ENCODE results near the gene TM9SF3.

TM9SF3 gene

DNA sequence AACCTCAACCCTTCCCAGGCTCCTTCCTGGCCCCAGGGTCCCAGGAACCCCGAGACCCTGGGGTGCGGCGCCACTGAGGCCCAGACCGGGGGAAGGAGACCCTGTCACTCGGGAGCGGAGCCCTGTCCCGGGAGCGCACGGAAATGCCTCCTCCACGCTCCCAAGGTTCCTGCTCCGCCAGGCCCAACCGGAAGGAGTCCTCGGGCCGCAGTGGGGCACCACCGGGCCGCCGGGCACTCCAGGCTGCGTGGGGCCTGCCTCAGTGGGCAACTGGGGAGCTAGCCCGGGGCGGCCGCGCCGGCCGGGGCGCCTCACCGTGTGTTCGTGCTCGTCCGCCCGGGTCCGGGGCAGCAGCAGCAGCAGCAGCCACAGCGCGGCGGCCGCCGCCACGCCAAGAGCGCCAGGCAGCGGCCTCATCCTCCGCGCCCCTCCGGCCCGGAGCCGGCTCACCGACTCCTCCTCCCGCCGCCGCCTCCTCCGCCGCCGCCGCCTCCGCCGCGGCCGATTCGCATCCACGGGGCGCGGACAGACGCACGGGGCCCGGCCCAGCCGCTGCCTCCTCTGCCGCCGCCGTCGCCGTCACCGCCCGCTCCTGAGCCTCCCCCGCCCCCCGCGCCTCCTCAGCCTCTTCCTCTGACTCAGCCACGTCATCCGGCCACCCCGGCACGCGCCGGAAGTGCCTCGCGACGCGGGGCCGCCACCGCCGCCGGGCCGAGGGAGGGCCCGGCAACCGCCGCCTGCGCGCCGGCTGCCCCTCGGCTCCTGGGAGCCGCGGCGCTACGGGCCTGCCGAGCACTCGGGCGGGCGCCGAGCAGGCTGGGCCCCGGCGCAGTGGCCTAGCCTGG lies at the start of gene TM9SF3:
Gene TM9SF3 (minus strand): TSS at position 594 of the 845 bp plus-strand sequence. CDS start 177 bp downstream, at position 417.
- no peak for DNase-seq (ENCODE audit: low read depth)

DNA sequence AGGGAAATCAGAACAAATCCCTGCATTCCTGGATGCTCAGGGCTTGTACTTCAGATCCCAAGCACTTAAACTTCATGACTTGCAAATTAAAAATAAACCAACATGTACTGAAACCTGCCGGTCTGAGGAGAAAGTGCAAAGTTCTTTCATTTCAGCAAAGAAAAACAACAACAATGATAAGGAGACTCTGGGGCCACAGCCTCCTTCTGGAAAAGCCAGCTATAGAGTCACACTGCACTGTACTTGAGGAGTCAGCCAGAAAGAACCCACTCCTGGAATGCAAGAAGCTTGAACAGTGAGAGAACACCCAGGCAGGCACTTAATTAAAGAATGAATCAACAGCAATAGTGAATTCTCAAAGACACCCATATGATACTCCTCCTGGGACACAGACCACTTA lies 49.7 kb upstream of the TM9SF3 start:
- DNase-seq (ENCODE audit: low read depth) = no peak

DNA sequence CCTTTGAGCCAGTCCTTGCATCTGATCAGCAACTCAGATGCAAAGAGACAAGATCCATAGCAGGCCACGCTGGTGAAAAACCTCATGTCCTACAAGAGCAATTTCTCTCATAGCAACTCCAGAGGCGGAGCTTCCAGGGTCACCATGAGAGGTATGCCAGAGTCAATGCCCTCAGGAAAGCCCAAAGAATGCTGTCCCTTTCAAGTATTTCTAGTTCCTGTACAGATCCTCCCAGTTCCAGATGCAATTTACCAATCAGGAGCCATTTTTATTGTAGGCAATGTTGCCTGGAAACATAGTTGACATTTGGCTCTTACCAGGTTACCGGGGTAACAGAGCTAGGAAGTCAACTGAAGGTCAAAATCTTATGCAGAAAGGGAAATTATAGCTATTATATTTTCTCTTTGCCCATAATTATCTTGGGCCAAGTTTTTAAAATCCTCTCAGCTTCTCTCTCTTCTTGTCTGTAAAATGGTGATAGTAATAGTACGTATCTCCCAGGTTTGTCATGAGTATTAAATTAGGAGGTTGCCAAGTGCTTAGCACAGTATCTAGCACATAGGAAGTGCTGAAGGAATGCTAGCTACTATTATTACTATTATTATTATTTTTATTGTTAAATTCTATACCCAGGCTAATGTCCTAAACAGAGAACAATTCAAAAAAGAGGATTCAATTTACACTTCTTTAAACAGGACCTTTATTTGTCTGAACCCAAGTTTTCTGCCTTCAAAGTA lies 46.3 kb upstream of the TM9SF3 start:
- no peak for DNase-seq (ENCODE audit: low read depth)

DNA sequence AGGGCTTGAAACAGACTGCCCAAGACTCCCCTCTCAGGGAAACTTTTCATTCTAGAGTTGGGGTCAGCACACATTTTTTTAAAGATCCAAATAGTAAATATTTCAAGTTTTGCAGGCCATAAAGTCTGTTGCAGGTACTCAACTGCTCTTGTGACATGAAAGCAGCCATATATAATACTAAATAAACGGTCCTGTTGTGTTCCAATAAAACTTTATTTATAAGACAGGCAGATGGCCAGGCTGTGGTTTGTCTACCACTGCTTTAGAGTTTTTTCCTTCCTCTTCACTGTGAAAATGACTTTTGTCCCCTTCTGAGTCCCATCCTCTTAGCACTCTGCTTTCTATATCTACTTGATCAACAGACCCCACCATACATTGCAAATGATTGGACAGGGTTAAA lies 40.5 kb upstream of the TM9SF3 start:
- DNase-seq (ENCODE audit: low read depth) = no peak

DNA sequence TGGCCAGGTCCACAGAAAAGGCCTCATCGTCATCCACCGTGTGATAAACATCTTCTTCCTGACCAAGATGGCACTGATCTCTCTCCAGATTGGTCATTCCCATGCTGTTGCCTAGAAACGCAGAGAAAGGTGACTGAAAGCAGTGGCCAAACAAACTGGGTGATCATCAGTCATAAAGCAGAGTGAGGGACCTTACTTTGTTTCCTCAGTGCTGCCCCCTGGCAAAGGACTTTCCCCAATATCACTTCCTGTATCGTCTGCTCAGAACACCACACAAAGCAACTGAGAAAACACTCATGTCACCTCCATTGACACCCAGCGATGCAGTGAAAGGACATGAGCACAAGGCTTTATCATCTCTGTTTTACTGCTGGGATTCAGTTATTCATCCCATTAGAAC lies 40.0 kb upstream of the TM9SF3 start:
- DNase-seq (ENCODE audit: low read depth) = no peak

DNA sequence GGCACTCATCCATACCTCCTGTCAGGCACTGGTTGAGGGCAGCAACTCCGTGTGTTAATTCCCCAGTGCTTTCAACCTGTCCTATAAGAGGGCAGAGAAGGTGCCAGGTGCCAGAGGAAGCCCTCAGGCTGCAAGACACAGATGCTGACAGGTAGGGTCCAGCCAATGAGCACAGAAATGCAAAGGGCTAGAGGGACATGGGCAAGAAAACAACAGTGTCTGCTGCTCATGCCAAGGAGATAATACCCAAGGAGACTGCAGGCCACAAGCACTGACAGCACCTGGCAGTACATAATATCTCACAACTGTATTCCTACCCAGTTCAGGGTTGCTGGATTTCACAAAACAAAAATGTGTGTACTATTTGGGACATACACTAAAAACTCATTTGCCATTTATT lies 38.4 kb upstream of the TM9SF3 start:
- no peak for DNase-seq (ENCODE audit: low read depth)

DNA sequence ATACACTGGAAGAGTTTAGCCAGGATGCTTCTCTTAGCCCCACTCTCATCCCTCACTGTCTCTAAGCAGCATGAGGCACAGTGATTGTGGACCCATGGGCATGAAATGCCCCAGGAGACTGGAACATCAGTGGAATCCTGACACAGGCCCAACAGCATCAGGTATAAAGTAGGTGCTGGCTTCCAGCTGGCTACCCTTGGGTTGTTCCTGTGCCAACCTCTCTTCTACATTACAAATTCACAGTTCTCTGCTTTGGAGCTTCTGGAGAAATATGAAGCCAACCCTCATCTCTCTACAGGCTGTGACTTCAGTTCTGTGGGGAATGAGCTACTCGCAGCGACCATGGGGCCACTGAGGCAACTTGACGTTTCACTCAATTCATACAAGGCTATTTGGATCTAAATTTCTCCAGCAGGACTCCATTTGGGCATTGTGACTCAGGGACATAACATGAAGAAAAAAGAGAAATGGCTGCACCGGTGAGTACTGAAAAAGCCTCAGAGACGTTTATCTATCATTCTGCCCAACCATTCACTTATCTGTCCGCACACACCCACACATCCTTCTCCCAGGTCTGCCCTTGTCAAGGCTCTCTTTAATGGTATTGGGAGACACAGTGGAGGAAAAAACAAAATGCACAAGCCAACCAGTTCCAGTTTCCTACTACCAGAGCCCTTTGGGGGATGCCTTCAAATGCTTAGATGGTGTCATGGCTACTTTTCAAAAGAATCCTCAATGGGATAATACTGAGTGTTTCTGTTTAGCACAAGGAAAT lies 35.4 kb upstream of the TM9SF3 start:
- no peak for DNase-seq (ENCODE audit: low read depth)

DNA sequence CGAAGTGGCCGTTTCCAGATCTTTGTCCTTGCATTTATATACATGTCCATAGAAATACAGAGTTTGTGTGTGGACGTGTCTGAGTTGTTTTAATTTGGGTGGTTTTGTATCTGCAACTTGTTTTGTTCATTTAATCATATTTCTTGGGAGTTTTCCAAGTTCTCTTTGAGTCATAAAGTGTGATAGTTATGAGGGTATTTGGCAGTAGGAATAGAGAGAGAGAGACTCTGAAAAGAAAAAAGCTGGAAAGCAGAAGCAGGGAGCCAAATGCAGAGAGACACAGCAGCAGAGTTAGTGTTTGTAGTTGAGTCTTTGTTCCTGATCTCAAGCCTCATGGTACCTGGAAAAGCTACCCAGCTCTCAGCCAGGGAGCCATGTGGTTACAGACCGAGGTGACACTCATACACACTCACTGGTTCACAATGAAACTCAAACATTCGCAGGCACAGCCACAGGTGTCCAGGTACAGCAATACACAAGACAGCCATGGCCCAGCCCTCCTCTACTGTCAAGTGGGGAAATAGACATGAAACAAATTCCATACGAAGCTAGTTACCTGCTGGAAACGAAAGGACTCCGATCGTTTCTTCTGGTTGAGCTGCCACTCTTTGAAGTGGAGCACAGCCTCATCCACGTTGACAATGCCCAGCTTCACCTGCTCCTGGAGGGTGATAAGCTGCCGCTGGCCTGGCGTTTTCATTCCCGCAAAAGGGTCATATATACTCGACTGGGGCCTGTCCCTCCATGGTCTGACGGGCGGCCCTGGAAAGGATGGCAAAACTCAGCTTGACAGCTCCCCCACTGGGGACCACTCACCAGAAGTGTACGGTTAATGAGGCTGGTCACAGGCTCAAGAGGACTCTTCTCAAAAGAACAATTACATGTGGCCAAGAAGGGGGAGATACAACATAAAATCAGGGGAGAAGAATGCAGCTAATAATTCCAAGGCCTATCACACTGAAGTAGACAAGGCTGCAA lies 33.3 kb upstream of the TM9SF3 start:
- DNase-seq (ENCODE audit: low read depth) = no peak

DNA sequence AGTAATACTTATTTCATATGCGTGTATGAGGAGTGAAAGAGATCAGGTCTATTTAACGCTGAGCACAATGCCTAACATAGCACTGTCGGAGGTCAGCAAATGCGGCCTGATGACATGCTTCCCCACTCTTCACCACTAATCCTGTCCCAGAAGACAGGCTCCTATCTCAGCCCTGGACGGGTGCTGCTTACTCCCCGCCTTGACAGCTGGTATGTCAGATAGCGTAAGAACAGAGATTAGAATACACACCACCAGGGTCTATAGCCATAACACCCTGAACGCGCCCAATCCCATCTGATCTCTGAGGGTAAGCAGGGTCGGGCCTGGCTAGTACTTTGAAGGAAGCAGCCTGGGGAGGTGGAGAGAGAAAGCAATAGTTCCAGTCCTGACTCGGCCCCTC lies 32.3 kb upstream of the TM9SF3 start:
- DNase-seq (ENCODE audit: low read depth) = no peak

DNA sequence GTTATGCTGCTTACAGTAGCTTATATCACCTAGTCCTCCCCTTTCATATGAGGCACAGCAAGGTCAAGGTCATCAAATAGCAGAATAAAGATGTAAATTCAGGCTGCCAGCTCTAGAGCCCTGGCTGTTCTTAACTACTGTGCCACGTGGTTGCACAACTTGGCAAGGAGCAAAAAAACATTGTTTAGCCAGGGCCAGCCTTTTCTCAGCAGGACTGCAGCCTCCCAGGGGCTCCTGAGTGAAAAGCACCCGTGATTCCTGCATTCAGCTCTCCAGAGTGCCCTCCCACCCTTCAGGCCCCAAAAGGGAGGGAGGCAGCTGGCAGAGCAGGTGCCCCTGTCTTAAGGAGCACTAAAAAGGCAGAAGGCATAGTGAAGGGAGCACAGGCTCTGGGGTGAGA lies 31.8 kb upstream of the TM9SF3 start:
- DNase-seq (ENCODE audit: low read depth) = no peak

DNA sequence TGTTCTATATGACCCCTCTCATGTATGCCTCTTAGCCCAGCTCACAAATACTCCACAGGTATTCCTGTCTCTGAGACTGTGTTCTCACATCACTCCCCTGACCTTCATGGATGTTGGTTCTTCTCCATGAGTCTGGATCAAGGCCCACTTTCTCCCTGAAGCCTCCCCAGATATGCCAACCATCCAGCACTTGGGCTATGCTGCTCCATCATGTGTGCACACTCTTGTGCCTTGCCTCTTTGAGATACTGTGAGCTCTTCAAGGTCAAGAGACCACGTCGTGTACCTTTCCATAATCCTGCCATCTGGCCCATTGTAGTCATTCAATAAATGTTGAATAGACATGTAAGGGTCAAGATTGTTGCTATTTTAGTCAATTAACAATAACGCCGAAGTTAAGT lies 30.1 kb upstream of the TM9SF3 start:
- DNase-seq (ENCODE audit: low read depth) = no peak

DNA sequence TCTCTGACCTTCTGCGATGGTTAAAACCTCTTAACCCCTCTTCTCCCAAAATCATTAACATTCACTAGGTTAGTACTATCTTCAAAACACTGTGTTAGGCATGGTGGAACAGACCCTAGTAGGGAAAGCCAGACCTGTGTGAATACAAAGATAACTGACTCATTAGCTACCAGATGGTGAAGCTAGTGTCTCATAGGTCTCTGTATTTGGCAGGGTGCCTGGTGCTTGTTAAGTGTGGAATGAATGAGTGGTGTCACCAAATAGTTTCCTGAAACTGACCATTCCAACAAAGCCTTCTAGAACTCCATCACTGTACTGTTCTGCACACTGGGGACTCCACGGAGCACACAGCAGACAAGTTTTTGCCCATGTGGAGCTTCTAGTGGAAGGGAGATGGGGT lies 27.7 kb upstream of the TM9SF3 start:
- peak; percentile 90 for DNase-seq (ENCODE audit: low read depth)

DNA sequence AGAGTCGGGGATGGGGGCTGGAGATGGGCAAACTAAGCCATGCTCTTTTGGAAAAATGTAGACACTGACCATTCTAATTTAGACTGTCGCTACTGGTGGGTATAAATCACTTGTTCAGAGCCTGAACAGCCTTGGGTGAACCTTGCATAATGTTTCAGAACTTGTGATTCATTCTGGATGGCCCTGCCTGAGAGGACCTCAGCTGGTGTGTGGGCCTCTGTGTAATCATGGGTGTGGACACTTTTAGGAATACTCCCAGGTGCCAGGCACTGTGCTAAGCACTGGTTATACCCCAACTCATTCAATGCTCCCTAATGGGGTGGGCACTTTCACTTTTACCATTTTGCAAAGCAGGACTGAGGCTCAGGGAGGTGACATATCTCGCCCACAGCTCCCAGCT lies 26.8 kb upstream of the TM9SF3 start:
- no peak for DNase-seq (ENCODE audit: low read depth)

DNA sequence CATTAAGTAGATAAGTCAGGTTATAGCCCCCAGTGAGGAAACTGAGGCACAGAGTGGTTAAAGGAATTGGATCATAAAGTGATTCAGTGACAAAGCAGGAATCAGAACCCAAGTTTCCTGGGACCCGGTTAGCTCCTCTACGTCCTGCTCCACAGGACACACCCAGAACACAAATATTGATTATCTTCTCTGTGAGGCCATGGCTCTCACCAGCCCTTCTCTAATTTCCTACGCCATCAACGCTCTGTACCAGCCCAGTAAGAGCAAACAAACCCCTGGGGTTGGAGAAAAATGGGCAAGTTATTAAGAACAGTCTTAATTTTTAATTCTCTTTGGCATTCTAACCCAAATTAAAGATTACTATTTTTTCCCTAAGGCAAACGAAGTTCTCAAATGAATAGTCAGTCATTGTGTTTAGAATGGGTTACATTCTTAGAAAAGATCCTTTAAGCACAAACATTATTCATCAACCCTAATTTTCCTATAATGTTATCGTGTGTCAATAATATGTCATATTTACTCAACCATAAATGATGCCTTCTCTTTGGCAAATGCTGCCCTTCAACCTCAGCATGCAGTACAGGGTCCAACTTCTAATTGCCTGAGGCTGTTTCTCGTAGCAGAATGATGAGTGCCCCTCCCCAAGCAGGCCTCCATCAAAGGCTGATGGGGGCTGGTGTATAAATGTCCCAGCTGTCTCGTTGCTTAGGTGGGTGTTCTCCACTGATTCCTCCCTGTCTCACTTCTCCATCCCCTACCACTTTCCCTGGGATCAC lies 25.4 kb upstream of the TM9SF3 start:
- DNase-seq (ENCODE audit: low read depth) = no peak

DNA sequence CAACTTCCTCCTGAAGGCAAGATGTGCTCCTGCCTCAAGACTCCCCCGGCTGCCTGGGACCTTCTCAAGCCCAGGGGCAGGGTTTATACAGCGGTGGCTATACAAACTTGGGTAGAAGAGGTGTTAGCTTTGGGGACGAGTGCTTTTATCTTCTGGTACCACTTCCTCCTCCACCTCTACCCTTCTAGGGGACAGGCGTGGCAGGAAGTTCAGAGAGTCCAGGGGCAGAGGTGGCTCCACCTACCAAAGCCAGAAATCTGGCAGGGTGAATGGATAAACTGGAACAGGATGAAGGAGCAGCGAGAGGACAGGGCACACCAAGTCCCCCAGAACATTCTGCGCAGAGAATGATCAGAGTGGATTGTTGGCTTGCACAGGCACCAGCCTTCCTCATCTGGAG lies 24.0 kb upstream of the TM9SF3 start:
- DNase-seq (ENCODE audit: low read depth) = no peak

DNA sequence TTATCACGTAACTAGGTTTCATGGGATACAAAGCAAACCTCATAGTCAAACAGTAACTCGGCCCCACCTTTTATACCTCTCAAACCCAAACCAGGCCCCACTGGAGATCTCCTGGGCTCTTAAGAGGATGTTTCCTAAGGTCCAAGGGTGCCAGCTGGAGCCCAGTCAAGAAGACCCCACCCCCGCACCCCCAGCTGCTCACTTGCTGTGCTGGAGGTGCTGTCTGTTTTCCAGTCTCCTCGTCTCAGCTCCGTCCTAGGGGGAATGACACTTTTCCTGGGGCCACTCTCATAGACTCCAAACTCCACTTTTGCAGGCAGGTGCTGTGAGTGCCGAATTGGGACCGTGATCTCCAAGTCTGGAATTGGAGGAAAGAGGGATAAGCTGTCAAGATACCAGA lies 22.7 kb upstream of the TM9SF3 start:
- DNase-seq (ENCODE audit: low read depth) = no peak

DNA sequence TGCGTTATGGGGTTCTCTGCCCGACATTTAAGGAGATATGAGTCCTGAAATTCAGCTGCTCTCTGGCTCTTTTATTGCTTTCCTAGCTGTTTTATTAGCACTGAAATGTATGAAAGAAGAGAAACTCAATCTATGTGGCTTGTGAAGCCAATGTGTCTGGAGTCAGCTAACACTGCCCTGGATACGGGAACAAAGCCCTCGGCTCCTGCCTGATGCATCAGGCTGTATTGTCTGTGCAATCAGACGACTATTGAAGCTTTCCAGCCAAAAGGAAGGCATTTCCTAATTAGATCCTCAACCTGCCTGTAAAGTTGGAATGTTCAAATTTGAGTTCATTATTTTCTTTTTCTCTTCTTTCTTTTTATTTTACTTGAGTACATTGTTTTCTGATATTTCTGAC lies 22.0 kb upstream of the TM9SF3 start:
- DNase-seq (ENCODE audit: low read depth) = no peak

DNA sequence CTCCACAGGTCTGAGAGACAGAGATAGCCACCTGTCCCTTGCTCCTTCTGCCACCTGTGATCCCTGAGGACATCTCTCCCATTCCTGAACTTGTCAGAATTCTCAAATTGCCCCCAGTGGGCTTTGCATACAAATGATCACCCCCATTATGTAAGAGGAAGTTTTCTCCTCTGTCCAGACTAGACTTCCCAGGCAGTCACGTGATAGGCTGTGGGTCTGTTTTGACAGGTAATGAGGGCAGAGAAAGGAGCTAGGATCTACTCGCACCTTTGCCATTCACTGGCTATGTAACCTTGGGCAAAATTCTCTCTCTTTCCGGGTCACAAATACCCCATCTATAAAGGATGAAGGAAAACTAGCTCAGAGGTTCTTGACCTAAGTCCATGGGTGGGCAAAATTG lies 21.4 kb upstream of the TM9SF3 start:
- no peak for DNase-seq (ENCODE audit: low read depth)

DNA sequence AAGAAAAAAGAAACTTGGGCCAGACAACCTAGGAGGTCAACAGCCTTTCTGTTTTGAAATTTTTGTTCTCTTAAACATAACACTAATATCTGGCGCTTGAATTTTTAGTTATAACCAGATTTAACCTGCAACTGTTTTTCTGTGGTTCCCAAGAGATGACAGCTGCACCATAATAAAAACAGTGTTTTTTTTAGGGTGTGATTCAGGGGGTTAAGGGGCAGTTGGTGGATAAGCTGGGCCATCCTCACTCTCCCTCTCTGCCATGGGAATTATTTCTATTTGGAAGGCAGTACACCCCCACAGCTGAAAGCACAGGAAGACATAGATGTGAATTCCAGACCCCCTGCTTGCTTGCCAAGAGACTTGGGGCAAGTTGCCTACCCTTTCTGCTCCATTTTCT lies 20.1 kb upstream of the TM9SF3 start:
- no peak for DNase-seq (ENCODE audit: low read depth)

DNA sequence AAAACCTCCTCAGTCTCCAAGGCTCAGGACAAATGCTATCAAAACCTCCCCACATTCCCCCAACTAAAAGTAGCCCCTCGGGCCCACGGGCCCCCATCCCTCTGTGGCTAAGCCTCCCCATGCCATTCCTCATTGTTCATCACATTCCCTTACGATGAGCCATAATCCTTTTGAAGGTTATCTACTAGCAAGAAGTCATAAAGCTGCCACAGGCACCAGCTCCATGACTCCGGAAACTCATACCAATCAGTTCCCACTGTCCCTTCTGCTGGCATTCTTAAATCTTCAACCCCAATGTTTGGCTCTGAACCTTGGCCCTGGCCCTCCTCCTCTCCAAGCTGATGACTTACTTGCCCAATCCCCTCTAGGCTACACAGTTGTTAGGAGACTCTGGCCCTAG lies 19.4 kb upstream of the TM9SF3 start:
- peak; percentile 42 for DNase-seq (ENCODE audit: low read depth)

DNA sequence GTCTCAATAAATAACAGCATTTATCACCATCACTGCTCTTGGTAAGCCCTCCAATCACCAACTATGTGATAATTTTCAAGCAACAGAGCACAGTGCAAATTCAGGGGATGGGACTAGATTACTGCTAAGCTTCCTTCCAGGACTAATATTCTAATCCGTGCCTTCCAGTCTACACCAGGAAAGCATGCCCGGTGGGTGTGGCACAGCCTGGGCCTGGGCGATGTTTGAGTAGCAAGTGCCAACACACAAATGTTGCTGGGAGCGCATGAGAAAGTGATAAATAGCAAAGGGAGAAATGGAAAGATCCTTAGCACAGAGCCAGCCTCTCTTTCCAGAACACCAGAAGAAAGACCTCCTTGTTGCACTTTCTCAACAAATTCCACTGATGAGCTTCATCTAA lies 13.5 kb upstream of the TM9SF3 start:
- DNase-seq (ENCODE audit: low read depth) = no peak

Measured in GM04503 (cell line).